Stimulated activated CD4-positive, alpha-beta T cell treated with anti-CD3 and anti-CD28 coated beads, Interleukin-2, amount 100 ng/mL, for 4 hours (primary cell): ENCODE measurements around the gene GCC1.

ENCODE experiments used
- DNase-seq: peaks from one replicate; pipeline ENCODE4 v3.0.0-alpha.2; 2020; ENCODE audit warnings: low read depth

GCC1 gene

GRCh38 chr7:127536741-127537140 is 48.7 kb downstream of the GCC1 start:
- no peak for DNase-seq

- DNase-seq: no peak
These were observed 49.1 kb downstream of the GCC1 start for GRCh38 chr7:127536394-127536691.

GRCh38 chr7:127535546-127536393 is 49.6 kb downstream of the GCC1 start:
- DNase-seq: no peak

- DNase-seq: no peak
These were observed 50.8 kb downstream of the GCC1 start for GRCh38 chr7:127534636-127535035.

- DNase-seq: no peak
These were observed 52.7 kb downstream of the GCC1 start for GRCh38 chr7:127532736-127533135.

- no peak for DNase-seq
These were observed 53.2 kb downstream of the GCC1 start for GRCh38 chr7:127532151-127532550.
